ENCODE data around the gene PEX11A.

PEX11A gene

DNA sequence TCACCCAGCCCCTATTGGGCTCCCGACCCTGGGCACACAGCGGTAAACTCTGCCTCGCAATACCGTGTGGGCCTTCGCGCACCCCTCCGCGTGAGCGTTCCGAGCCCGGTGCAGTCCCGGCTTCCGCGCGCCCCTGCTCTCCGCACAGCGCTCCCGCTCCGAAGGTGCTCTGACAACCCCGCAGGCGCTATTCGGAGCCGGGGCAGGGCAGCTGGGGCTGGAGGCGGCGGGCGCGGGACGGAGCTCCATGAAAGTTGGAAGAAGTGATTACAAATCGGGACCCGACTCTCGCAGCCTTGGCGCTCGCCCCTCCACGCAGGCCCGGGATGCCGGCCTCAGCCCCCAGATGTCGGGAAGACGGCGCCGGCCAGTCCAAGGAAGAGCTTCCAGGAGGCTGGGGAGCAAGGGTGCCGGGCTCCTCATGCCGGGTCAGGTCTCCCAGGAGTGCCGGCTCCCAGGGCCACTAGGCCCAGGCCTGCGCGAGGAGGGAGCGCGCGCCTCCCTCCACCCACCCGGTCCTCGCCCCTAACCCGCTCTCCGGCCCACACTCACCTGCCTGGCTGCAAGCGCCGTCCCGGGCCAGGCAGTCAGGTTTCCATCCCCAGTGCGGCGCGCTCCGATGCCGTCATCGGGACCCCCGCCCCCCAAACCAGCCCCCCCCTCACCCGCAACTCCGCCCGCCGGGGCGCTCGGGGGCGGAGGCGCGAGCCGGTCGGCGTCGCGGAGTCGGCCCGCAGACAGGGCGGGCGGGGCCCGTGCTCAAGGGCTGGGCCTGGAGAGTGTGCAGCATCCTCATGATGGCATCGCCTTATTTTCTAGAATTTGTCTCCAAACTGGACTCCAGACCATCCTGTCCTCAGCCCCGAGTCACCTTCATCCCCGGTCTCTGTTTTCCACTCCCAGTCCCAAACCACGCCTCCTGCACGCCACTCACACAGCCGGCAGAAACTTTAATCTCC, 35.4 kb downstream of the PEX11A start, which contains the start of gene KIF7:
KIF7 (minus strand) TSS at position 621 of the 959 bp plus-strand sequence. CDS start 2,537 bp downstream, outside the sequence.
- DNase-seq (ENCODE audit: low read depth), result no peak

DNA sequence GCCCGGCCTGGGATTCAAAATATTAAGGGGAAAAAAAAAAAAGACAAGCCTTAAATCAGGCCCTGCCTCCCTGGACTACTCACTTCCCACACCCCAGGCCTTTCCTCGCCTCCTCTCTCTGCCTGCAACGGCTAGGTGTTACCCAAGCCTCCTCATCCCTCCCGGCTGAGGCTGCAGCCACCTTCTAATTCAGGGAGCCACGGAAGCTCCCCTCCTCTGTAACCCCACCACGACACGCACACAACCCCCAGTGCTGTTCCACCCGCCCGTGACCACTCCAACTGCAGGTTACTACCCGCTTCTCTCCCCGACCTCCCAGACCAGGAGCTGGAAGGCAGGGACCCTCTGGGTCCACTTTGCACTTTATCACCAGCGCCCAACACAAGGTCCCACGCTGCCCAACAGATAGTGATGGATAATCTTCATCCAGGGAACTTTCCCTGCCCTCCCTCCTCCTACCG, 36.2 kb downstream of the PEX11A start:
- DNase-seq (ENCODE audit: low read depth), result no peak

DNA sequence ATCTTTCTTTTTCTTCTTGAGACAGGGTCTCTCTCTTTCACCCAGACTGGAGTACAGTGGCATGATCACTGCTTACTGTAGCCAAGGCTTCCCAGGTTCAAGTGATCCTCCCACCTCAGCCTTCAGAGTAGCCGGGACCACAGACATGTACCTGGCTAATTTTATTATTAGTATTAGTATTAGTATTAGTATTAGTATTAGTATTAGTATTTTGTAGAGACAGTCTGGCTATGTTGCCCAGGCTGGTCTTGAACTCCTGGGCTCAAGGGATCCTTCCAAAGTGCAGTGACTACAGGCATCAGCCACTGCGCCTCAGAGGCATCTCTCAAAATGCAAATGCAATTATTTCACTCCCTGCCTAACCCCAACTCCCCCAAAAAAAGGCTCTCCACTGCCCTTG, 37.0 kb downstream of the PEX11A start:
- no peak for DNase-seq (ENCODE audit: low read depth)

DNA sequence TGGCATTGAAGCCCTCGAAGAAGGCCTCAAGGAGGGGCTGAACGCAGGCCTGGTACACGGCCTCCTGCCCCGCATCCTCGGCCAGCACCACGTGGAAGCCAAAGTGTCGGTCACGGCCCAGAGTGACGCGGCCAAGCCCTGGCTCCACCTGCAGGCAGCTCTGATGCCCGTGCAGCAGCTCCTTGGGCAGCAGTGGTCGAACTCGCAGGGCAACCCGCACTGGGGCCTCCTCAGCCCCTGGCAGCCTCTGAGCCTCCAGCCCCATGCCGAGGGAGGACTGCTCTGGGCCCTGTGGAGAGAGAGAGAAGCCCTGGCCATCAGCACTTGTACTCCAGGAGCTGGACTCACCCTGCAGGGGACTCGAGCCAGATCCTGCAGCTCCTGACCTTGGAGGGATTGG, 37.9 kb downstream of the PEX11A start:
- DNase-seq (ENCODE audit: low read depth), result no peak

DNA sequence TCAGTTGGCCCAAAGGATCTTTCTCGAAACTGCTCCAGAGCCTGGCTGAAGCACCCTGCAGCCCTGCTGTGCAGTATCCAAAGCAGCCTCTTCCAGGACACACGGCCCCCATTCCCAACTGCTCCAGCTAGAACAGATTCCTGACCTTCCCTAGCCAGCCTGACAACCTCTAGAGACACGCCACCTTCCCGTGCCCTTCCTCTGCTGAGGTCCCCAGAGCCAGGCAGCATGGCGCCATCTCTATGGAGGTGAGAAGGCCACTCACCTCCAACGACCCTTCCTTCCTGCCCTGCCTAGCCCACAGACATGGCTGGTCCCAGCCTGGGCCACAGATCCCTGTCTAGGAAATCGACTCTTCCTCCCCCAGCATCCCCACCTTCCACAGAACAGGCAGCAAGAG, 38.4 kb downstream of the PEX11A start:
- DNase-seq (ENCODE audit: low read depth), result no peak

DNA sequence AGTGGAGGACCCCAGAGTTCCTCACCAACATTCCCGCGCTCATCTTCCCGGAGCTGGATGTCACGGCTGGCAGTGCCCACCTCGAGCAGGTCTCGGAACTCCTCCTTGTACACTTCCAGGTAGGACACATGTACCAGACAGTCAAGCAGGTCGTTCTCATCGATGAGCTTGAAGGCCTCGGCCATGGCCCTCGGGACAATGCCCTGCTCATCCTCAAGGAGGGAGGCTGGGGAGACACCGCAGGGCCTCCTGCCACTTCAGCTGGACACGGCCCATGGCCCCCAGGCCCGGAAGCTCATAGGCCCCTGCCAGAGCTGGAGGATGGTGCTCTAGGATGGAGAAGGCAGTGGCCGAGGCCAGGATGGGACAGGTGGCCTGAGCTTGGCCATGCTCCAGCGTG, 40.8 kb downstream of the PEX11A start:
- no peak for DNase-seq (ENCODE audit: low read depth)

DNA sequence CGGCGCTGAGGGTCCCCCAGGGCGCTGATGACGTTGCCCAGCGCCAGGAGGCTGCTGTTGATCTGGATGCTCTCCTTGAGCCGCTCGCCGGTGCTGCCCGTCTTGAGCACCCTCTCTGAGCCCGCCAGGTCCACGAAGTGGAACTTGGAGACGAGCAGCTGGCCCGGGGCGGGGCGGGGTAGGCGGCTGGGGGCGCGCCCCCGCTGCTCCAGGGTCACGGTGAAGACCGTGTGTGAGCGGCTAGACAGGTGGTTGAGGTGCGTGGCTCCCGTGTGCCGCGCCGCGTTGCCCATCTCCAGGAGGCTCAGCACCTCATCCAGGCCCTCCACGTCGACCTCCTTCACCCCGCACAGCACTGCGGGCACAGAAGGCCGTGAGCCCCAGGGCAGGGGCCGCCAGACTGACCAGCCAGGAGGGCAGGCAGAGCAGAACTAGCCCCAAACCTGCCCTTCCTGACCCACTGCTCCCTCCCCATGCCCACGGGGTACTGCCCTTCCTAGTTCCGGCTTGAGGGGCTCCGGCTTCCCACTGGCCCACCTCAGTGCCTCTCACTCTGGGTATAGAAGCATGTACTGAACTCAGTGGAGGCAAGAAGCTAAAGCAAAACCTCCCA, 41.4 kb downstream of the PEX11A start:
- no peak for DNase-seq (ENCODE audit: low read depth)

DNA sequence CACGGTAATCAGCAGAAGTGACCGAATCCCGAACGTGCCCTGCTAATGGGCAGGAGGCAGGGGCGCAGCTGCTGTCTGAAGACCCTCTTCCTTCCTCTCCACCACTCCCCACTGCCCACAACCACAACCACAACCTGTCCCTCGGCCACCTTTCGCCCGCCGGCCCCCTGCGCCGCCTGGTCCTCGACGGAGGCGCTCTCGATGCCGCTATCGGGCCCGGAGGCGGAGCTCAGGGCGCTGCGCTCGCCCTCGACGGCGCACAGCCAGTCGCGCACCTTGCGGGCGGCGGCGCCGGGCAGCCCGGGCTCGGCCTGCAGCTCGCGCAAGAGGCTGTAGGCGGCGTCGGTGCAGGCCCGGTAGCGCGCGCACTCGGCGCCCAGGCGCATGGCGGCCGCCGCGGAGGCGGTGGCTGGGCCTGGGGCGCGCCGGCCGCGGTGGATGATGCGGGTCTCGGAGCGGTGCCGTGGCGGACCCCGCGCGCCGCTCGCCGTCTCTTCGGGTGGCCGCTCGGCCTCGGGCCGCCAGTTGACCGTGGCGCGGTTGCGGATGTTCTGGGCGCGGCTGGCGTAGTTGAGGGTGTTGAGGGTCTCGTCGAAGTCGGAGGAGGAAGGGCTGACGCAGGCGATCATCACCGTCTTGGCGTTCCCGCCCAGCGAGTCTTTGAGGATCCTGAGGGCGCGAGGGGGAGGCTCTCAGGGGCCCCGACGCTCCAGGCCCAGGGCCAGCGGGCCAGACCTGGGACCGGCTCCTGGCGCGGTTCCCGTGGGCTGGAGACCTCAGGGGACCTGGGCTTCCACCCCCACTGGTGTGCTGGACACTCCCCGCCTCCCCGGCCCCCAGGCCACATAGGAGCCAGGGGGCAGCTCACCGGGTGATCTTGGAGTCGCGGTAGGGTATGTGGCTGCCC, 42.2 kb downstream of the PEX11A start:
- no peak for DNase-seq (ENCODE audit: low read depth)

DNA sequence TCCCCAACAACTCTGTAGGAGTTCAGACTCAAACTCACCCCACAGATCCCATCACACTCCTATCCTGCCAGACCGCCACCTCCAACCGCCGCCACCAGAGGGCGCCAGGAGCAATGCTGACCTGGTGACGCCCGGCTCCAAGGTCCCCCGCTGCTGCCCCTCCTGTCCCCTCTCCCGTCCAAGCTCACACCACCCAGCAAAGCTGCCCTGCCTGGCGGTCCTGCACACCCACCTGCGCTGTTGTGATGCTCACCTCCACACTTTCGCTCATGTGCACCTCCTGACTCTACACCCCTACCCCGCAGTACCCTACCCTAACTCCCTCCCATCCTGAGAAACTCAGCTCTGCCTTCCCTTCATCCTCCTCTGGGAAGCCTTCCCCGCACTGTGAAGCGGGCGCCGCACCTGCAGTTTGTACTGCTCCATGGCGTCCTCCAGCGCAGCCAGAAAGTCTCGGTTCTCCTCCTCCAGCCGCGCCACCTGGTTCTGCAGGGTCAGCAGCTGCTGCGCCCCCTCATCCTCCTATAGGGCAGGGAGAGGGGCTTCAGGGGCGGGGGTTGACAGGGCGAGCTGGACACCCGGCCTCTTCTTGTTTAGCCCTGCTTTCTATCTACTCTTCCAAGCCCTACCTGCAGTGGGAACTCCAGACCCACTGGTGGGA, 43.2 kb downstream of the PEX11A start:
- DNase-seq (ENCODE audit: low read depth), result peak; percentile 13

DNA sequence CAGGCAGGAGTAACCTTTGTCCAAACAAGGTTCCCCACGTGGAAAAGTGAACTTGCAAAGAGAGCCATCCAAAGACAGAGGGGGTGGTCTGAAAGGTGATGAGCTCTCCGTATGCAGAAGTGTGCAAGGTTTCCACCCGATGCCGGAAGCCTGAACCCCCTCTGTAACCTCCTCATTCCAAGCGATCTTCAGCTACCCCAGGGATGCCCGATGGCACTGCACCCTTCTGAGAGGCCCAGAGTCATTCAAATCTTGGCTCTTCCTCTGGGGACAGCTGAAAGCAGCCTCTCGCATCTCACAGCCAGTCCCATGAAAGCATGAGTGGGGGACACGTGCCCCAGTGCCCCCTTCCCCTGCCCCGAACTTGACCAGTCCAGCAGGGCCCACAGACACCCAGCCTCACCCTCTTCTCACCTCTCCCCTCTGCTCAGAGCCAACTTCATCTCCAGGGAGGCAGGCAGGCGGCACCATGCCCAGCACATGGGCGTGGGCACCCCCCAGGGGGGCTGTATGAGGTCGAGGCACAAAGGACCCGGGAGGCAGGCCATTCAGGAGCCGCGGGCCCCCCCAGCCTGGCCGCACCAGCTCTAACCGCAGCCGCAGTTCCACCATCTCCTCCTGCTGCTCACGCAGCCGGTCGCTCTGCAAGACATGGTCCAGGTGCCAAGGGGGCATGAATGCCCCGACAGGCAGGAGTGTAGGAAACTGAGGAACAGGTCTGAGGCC, 44.0 kb downstream of the PEX11A start:
- DNase-seq (ENCODE audit: low read depth), result no peak

DNA sequence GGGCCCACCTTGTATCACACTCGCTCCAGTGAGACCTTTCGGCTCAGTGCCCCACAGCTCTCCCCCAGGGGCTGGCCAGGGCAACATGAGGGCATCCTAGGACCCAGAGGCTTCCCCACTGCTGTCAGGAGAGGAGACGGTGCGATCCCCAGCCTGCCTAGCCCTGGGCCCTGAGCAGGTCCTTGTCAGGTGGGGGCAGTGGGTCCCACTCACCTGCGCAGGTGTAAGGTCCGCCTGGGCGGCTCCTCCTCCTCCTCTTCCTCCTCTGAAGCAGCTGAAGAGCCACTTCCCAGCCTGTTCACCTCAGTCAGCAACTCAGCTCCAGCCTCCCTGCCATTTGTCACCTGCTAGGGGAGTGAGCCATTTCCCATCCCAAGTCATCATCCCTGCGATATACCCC, 44.9 kb downstream of the PEX11A start:
- DNase-seq (ENCODE audit: low read depth), result no peak

- DNase-seq (ENCODE audit: low read depth), result no peak
These were observed 48.4 kb downstream of the PEX11A start for GRCh38 chr15:89642106-89642505.

- no peak for DNase-seq (ENCODE audit: low read depth)
These were observed 49.5 kb downstream of the PEX11A start for GRCh38 chr15:89641053-89641452.

GRCh38 chr15:89640245-89640644, 50.3 kb downstream of the PEX11A start:
- DNase-seq (ENCODE audit: low read depth), result no peak

GRCh38 chr15:89633585-89633984, 57.0 kb downstream of the PEX11A start:
- no peak for DNase-seq (ENCODE audit: low read depth)

DNA sequence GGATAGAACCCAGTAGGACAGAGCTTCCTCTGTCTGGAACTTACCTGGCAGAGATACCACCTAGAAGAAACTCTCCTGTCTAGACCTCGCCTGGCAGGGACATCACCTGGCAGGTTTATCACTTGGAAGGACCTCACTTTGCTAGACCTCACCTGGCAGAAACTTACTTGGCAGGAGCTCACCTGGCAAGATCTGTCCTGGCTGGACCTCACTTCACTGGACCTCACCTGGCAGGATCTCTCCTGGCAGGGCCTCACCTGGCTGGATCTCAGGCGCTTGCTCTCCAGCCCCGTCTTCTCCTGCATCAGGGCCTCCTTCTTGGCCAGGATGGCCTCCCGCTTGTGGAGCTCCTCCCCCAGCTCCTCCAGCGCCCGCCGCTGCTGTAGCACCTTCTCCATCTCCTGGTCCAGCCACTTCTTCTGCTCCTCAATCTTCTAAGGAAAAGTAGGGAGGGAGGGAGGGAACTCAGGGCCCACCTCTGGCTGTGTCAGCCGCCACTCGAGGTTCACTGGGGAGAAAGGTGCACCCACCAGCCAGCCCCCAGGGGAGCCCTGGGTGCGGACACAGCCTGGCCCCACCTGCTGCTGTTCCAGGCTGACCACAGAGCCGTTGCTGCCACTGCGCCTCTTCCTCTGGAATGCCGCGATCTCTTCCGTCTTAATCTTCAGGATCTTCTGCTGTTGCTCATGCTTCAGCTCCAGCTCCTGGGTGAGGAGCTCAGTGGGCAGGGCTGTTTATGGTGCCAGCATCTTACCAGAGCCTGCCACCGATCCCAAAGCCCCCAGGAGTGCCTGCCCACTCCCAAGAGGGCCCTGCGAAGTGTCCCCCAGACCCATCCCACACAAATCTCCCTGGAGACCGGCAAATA, 57.8 kb downstream of the PEX11A start:
- no peak for DNase-seq (ENCODE audit: low read depth)

GRCh38 chr15:89631902-89632264, 58.7 kb downstream of the PEX11A start:
- DNase-seq (ENCODE audit: low read depth), result no peak

Measured in stimulated activated CD4-positive, alpha-beta T cell treated with anti-CD3 and anti-CD28 coated beads, Interleukin-2, amount 100 ng/mL, for 4 hours (primary cell).